HG03095 (cell line): ENCODE measurements around the gene GTF2F1.
"Not testable (repeated sequence)": the region's sequence is repeated elsewhere in the genome, so short reads cannot be mapped to it uniquely, and the experiment has no call there.

ENCODE experiments used
- ATAC-seq: cut with Tn5 transposase; IDR thresholded peaks from one replicate; pipeline ENCODE4 v1.9.1; 2021; ENCODE audit warnings: moderate library complexity; ENCODE audit not compliant: unreplicated experiment

Gene GTF2F1

GRCh38 chr19:6392221-6393073, 517 bp downstream of the GTF2F1 start:
- ATAC-seq = no peak

GRCh38 chr19:6387372-6387771, 5.6 kb downstream of the GTF2F1 start:
- ATAC-seq = no peak

GRCh38 chr19:6384381-6384780, 8.6 kb downstream of the GTF2F1 start:
- ATAC-seq = no peak

GRCh38 chr19:6383188-6383587, 9.8 kb downstream of the GTF2F1 start:
- ATAC-seq = no peak

- ATAC-seq = no peak
Observed at GRCh38 chr19:6381030-6381750, 11.8 kb downstream of the GTF2F1 start.

- no peak for ATAC-seq
Observed at GRCh38 chr19:6379744-6380143, 13.2 kb downstream of the GTF2F1 start.

GRCh38 chr19:6378486-6378885, 14.5 kb downstream of the GTF2F1 start:
- ATAC-seq = no peak

- no peak for ATAC-seq
Observed at GRCh38 chr19:6378041-6378440, 14.9 kb downstream of the GTF2F1 start.

GRCh38 chr19:6376512-6377190, 16.3 kb downstream of the GTF2F1 start:
- ATAC-seq = no peak

GRCh38 chr19:6375411-6376010, 17.5 kb downstream of the GTF2F1 start, which contains the start of gene PSPN:
TSS of gene PSPN (minus strand) at chr19:6375933. CDS start at chr19:6375849, 84 bp downstream.
- ATAC-seq = no peak

GRCh38 chr19:6374711-6375410, 18.1 kb downstream of the GTF2F1 start:
- no peak for ATAC-seq

- ATAC-seq = no peak
Observed at GRCh38 chr19:6374161-6374709, 18.7 kb downstream of the GTF2F1 start.

GRCh38 chr19:6373813-6374108, 19.2 kb downstream of the GTF2F1 start:
- ATAC-seq = no peak

- ATAC-seq = peak; percentile 52
Observed at GRCh38 chr19:6373096-6373812, 19.7 kb downstream of the GTF2F1 start.

GRCh38 chr19:6372594-6373095, 20.3 kb downstream of the GTF2F1 start, which contains the start of gene ALKBH7:
TSS of gene ALKBH7 (plus strand) at chr19:6372794. CDS start at chr19:6372821, 27 bp downstream.
- peak; percentile 65 for ATAC-seq

GRCh38 chr19:6364353-6364752, 28.6 kb downstream of the GTF2F1 start:
- ATAC-seq = no peak

- no peak for ATAC-seq
Observed at GRCh38 chr19:6362351-6362801, 30.6 kb downstream of the GTF2F1 start.

- no peak for ATAC-seq
Observed at GRCh38 chr19:6362027-6362350, 31.0 kb downstream of the GTF2F1 start.

GRCh38 chr19:6360857-6361216, 32.1 kb downstream of the GTF2F1 start:
- not testable (repeated sequence) for ATAC-seq

GRCh38 chr19:6360445-6360844, 32.5 kb downstream of the GTF2F1 start:
- ATAC-seq = not testable (repeated sequence)
